ENCODE measurements around the gene SYNDIG1.

- no peak for TF ChIP-seq FOXJ3 (CRISPR knock-in tag; IDR thresholded peaks at IDR 0.05)
- TF ChIP-seq RFX5 (IDR thresholded peaks at IDR 0.05; ENCODE audit: low read length) = no peak
- TF ChIP-seq TAF1 (IDR thresholded peaks at IDR 0.05; ENCODE audit: borderline replicate concordance, low read depth, low read length) = no peak
- no peak for TF ChIP-seq TCF12 (IDR thresholded peaks at IDR 0.05)
- TF ChIP-seq CTCF (IDR thresholded peaks at IDR 0.05) = no peak
- TF ChIP-seq REST (IDR thresholded peaks at IDR 0.05; ENCODE audit: low read depth, low read length) = no peak
- TF ChIP-seq USF2 (IDR thresholded peaks at IDR 0.05; ENCODE audit: borderline replicate concordance, low read depth, low read length) = no peak
- TF ChIP-seq YY1 (IDR thresholded peaks at IDR 0.05; ENCODE audit: low read depth) = no peak
- no peak for TF ChIP-seq EP300 (IDR thresholded peaks at IDR 0.05; ENCODE audit: borderline replicate concordance in 1 of 2, low read depth in 1 of 2, low read length in 1 of 2)
- TF ChIP-seq MXI1 (IDR thresholded peaks at IDR 0.05; ENCODE audit: low read depth, low read length) = no peak
- TF ChIP-seq NFIC (IDR thresholded peaks at IDR 0.05; ENCODE audit: borderline replicate concordance) = no peak
- TF ChIP-seq SIN3A (IDR thresholded peaks at IDR 0.05; ENCODE audit: borderline replicate concordance, low read depth, low read length) = no peak
Measured at GRCh38 chr20:24637941-24638340, 168.5 kb downstream of the SYNDIG1 start.

Data from SK-N-SH (cell line).